A549 treated with RU486 at 1 μM for 4 hours (cell line): ENCODE measurements around the gene PRR11. TPM values are rescaled to one million over a fixed set of nuclear protein-coding genes. Genes with fewer than 3 reads are reported as not detected.

Experiments used
- total RNA-seq: library from RNA; stranded (reverse); fragments of 200-300 nt; extraction: Qiagen RNA extraction; gene quantifications from 5 replicates; pipeline ENCODE4 v1.2.3, GENCODE V29; 2022; ENCODE audit warnings: low read depth

The PRR11 gene
- total RNA-seq: 40.1 to 61.8 TPM (median 55.4 TPM) in 5 replicates

GRCh38 chr17:59155439-59156177 lies at the start of gene PRR11:
TSS of gene PRR11 (plus strand) at chr17:59155746. CDS start at chr17:59169753, 14,007 bp downstream.

DNA sequence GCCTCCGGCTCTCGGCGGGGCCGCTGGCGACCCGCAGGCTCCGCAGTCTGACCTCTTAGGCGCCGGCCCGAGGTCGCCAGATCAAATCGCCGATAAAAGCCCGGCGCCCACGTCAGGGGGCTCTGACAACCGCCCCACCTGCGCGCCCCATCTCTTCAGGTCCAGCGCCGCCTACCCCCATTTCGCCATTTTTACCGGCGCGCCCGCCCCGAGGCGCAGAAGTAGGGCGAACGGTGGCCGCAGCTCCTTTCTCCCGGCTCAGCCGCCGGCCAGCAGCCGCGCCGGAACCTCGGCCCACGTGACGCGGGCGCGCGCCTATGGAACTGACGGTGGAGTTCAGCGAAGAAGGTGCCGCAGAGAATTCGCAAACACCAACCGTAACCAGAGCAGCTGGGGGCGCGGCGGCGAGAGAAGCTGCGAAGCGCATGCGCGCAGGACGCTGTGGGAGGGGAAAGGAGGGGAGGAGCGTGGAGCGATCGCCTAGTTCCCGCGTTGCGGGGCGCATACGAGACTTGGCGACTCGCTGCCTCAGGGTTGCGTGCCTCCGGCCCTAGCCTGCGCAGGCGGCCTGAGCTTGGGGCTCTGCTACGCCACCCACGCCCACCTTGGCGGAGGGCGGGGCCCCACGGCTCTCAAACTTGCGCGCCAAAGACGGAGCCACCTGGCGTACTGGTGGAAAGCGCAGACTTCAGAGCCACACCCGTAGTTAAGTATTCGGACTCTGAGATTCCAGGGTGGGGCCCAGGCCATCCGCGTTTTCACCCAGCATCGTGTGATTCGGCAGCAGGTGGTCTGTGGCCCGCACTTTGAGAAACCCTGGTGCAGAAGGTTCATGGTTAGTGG lies 48.9 kb upstream of the PRR11 start, which contains the start of gene TRIM37:
Gene TRIM37, minus strand, starts transcription at position 418 of the 843 bp plus-strand sequence. CDS start 419 bp downstream, outside the sequence.

GRCh38 chr17:59154721-59155438 lies 666 bp upstream of the PRR11 start, which contains the start of gene SKA2:
TSS of gene SKA2 (minus strand) at chr17:59155186. CDS start at chr17:59155163, 23 bp downstream.

GRCh38 chr17:59220328-59221158 lies 65.0 kb downstream of the PRR11 start, which contains the start of gene GDPD1:
TSS of gene GDPD1 (plus strand) at chr17:59220511. CDS start at chr17:59220610, 99 bp downstream.

Other genes with a start within 250 kb of the PRR11 start
- gene TRIM37, start 48.9 kb upstream of the PRR11 start, total RNA-seq: 14.1 to 24.3 TPM (median 22.1 TPM) in 5 replicates
- 90.7 to 183 TPM (median 99.5 TPM) in 5 replicates for gene SKA2, start 560 bp upstream of the PRR11 start, total RNA-seq
- gene SMG8, start 54.3 kb downstream of the PRR11 start, total RNA-seq: 26.5 to 31.0 TPM (median 27.2 TPM) in 5 replicates
- gene GDPD1, start 64.8 kb downstream of the PRR11 start, total RNA-seq: 0.47 to 1.0 TPM (median 0.83 TPM) in 5 replicates
- 1.0 to 3.3 TPM (median 3.1 TPM) in 5 replicates for gene YPEL2, start 175.9 kb downstream of the PRR11 start, total RNA-seq